B cell (primary cell): ENCODE data around the gene QSOX2. TPM values are rescaled to one million over a fixed set of nuclear protein-coding genes. Genes with fewer than 3 reads are reported as not detected.
A peak's percentile ranks its signal among the peaks of the same experiment; 100 is the strongest.
"Not testable (repeated sequence)": the region's sequence is repeated elsewhere in the genome, so short reads cannot be mapped to it uniquely, and the experiment has no call there.

ENCODE experiments used
- ATAC-seq: fragments of 200-7000 bp; cut with Tn5 transposase; one replicate; pipeline ENCODE4 v1.10.0; 2021; ENCODE audit warnings: low read depth, mild to moderate bottlenecking, moderate number of reproducible peaks, moderate library complexity
- CTCF ChIA-PET: fragments of 350-600 bp; sonication (Branson Sonifier 250); formaldehyde crosslinking; loops from one replicate; lab custom pipeline; 2021; ENCODE audit warnings: antibody characterized with exemption, inconsistent platforms; lab: Charles Lee
- POLR2A ChIA-PET: fragments of 350-600 bp; sonication (Branson Sonifier 250); formaldehyde crosslinking; loops from one replicate; lab custom pipeline; 2021; ENCODE audit warnings: antibody characterized with exemption; lab: Charles Lee
- DNase-seq: peaks from one replicate; pipeline ENCODE4 v3.0.0; 2013
- H2AFZ ChIP-seq: 2 replicates; pipeline ENCODE4 v1.6.1; 2012; ENCODE audit warnings: mild to moderate bottlenecking, low read depth, low read length; ENCODE audit not compliant: insufficient read depth, poor library complexity, severe bottlenecking
- H3K27ac ChIP-seq, 2 donors: 1 replicate in 1 of 2; 2 replicates in 1 of 2; pipeline ENCODE4 v1.5.1; 2012 to 2013; ENCODE audit warnings: low read length in 2 of 2, mild to moderate bottlenecking in 2 of 2, moderate library complexity in 1 of 2
- H3K27me3 ChIP-seq, 4 experiments: fragments of 200-600 bp in 1 of 4; sonication (generic) in 1 of 4; replicated peaks in 1 of 4; 1 replicate in 2 of 4; 2 replicates in 2 of 4; pipeline versions ENCODE4 v1.6.1 to v1.7.0; 2013 to 2016; ENCODE audit warnings: low read length in 3 of 4, mild to moderate bottlenecking in 2 of 4, mixed read lengths in 1 of 4, moderate library complexity in 1 of 4; ENCODE audit not compliant: insufficient read depth in 4 of 4, control insufficient read depth in 3 of 4; ENCODE audit errors: control extremely low read depth in 1 of 4
- H3K36me3 ChIP-seq, 2 experiments: replicated peaks in 1 of 2; 1 replicate in 1 of 2; 2 replicates in 1 of 2; pipeline versions ENCODE4 v1.6.1 to v1.7.1; 2013; ENCODE audit warnings: low read length in 1 of 2; ENCODE audit not compliant: insufficient read depth in 2 of 2, control insufficient read depth in 1 of 2; ENCODE audit errors: control extremely low read depth in 1 of 2, extremely low read depth in 1 of 2
- H3K4me1 ChIP-seq, 2 donors: fragments of 200-600 bp in 1 of 2; sonication (generic) in 1 of 2; 1 replicate in 1 of 2; 2 replicates in 1 of 2; pipeline versions ENCODE4 v1.5.1 to v1.6.1; 2013 to 2017; ENCODE audit warnings: low read length in 2 of 2; ENCODE audit not compliant: control insufficient read depth in 2 of 2, insufficient read depth in 2 of 2
- H3K4me2 ChIP-seq: replicated peaks from 2 replicates; pipeline ENCODE3; 2012; ENCODE audit warnings: mild to moderate bottlenecking, low read depth, low read length; ENCODE audit not compliant: poor library complexity, severe bottlenecking
- H3K4me3 ChIP-seq, 5 experiments: fragments of 200-600 bp in 1 of 5; sonication (generic) in 1 of 5; 1 replicate in 3 of 5; 2 replicates in 2 of 5; pipeline versions ENCODE4 v1.5.1 to v1.7.0; 2011 to 2016; ENCODE audit warnings: low read length in 4 of 5, mild to moderate bottlenecking in 4 of 5, low read depth in 2 of 5, control low read depth in 1 of 5, moderate library complexity in 1 of 5; ENCODE audit not compliant: insufficient read depth in 1 of 5; ENCODE audit errors: control extremely low read depth in 1 of 5, extremely low read depth in 1 of 5
- H3K79me2 ChIP-seq: fragments of 200-600 bp; sonication (generic); one replicate; pipeline ENCODE4 v1.6.0; 2016; ENCODE audit warnings: low read length; ENCODE audit not compliant: control insufficient read depth, insufficient read depth
- H3K9ac ChIP-seq: fragments of 200-600 bp; sonication (generic); 2 replicates; pipeline ENCODE4 v1.6.1; 2017; ENCODE audit warnings: mild to moderate bottlenecking, low read length, moderate library complexity
- H3K9me3 ChIP-seq, 3 donors: one replicate each; pipeline versions ENCODE4 v1.6.1 to v1.7.1; 2013; ENCODE audit warnings: low read length in 2 of 3; ENCODE audit not compliant: control insufficient read depth in 2 of 3, insufficient read depth in 1 of 3; ENCODE audit errors: control extremely low read depth in 1 of 3
- H4K20me1 ChIP-seq: 2 replicates; pipeline ENCODE4 v1.6.0; 2012; ENCODE audit warnings: mild to moderate bottlenecking, low read length; ENCODE audit not compliant: insufficient read depth, control insufficient read depth, poor library complexity, severe bottlenecking
- H3K27ac Mint-ChIP-seq: one replicate; pipeline ENCODE4 v1.8.0; 2021; ENCODE audit warnings: mixed read lengths
- H3K27me3 Mint-ChIP-seq: one replicate; pipeline ENCODE4 v1.8.0; 2021; ENCODE audit warnings: mixed read lengths
- H3K4me1 Mint-ChIP-seq: one replicate; pipeline ENCODE4 v1.8.0; 2021; ENCODE audit warnings: mixed read lengths
- H3K4me3 Mint-ChIP-seq: one replicate; pipeline ENCODE4 v1.8.0; 2021; ENCODE audit warnings: mixed read lengths
- H3K9me3 Mint-ChIP-seq: one replicate; pipeline ENCODE4 v1.8.0; 2022; ENCODE audit warnings: mixed read lengths; ENCODE audit not compliant: insufficient read depth
- EZH2 ChIP-seq: IDR thresholded peaks from 2 replicates; pipeline ENCODE4 v1.6.1; 2012; ENCODE audit warnings: borderline replicate concordance, low read depth, mild to moderate bottlenecking, moderate library complexity, low read length; ENCODE audit not compliant: insufficient read depth, poor library complexity, severe bottlenecking
- WGBS: methylation state at CpG from one replicate; pipeline ENCODE4 v1.1.5; 2013; ENCODE audit warnings: missing lambda C conversion rate; ENCODE audit not compliant: insufficient coverage; 5-methylcytosine and 5-hydroxymethylcytosine counted together
- intact Hi-C: fragments of 100-400 bp; cut with micrococcal nuclease; formaldehyde crosslinking; loops from one replicate; pipeline ENCODE4 v1.10.0; 2022
- polyA plus RNA-seq: library from polyadenylated mRNA; depleted of rRNA; stranded (reverse); fragments of >200 nt; gene quantifications from 2 replicates; pipeline ENCODE4 v1.2.3, GENCODE V29; 2012
- total RNA-seq, 2 donors: library from RNA; stranded (reverse); fragments of 120-200 nt in 1 of 2; gene quantifications; 1 replicate in 1 of 2; 2 replicates in 1 of 2; pipeline versions ENCODE4 v1.2.3 to v1.2.4, GENCODE V29; 2013 to 2022

The QSOX2 gene
- total and polyA plus RNA-seq, 2 donors (not counting 1 experiment from before 2014, with no cell fraction given) = 62.9 to 139 TPM

DNA sequence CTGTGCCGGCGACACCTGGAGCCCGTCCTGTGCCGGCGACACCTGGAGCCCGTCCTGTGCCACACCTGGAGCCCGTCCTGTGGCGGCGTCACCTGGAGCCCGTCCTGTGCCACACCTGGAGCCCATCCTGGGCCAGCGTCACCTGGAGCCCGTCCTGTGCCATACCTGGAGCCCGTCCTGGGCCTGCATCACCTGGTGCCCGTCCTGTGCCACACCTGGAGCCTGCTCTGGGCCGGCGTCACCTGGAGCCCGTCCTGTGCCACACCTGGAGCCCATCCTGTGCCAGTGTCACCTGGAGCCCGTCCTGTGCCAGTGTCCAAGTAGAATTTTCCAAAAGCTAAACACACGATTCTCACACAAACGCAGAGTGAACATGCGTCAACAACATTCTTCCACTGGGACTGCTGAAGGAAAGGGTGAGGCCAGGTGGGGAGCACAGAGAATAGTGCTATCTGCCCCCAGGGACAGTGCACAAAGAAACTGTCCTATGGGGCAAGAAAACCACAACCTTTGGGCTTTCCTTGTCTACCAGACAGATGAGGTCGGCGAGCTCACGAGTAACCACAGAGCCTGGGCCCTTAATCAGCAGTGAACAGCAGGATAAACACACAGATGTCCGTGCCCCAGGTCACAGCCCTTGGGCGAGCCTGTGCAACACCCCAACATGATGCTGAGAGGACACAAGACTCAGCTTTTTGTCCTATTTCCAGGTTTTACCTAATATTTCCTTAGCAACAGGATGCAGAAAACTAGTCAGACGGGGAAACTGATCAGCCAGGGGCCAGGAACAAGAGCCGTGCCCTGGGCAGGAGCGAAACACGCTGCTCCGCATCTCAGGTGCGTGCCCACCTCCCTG lies 7.9 kb downstream of the QSOX2 start:
- no peaks in the 10 kb centered on the region for H3K9me3 ChIP-seq
- DNase-seq = no peak
- peak; percentile 48 for ATAC-seq
- peak overlapping the region; percentile 90 for H3K27ac Mint-ChIP-seq
- peak overlapping the region; percentile 94 for H3K4me3 Mint-ChIP-seq
- peak overlapping the region in 3 of 5 experiments; percentile 6 to 40 (median 29) for H3K4me3 ChIP-seq
- H3K4me2 ChIP-seq = peak overlapping the region; percentile 86
- intact Hi-C loops = loop anchor here (5.0 kb wide), 1 partner anchor 45 kb away; no protein-coding TSS in a partner anchor
- no peaks in the 10 kb centered on the region for H3K27me3 Mint-ChIP-seq
- no peak overlapping the region for H3K27ac ChIP-seq
- ChIA-PET POLR2A (interaction anchor here (3.6 kb wide), 1 partner anchor 12 kb away, joined by 53 read pairs; no protein-coding TSS in a partner anchor), CTCF (interaction anchor here (1.0 to 8.5 kb wide), 2 partner anchors 7 to 12 kb away, joined by 3 to 102 read pairs; no protein-coding TSS in a partner anchor)
- TF ChIP-seq EZH2 = no peak
- 72% methylated on average over 31 of the region's 32 CpGs for WGBS
- peaks cover 64 to 90% of the 10 kb centered on the region in 2 donors for H3K4me1 ChIP-seq
- no peaks in the 10 kb centered on the region for H3K27me3 ChIP-seq
- H3K9ac ChIP-seq = no peak overlapping the region
- peaks cover 100% of the 10 kb centered on the region for H3K79me2 ChIP-seq
- H3K4me1 Mint-ChIP-seq = peaks cover 89% of the 10 kb centered on the region
- no peaks in the 10 kb centered on the region for H3K9me3 Mint-ChIP-seq
- peaks cover 95% of the 10 kb centered on the region for H4K20me1 ChIP-seq
- peaks cover 2 to 55% of the 10 kb centered on the region in 2 experiments for H3K36me3 ChIP-seq
- H2AFZ ChIP-seq = no peak overlapping the region

DNA sequence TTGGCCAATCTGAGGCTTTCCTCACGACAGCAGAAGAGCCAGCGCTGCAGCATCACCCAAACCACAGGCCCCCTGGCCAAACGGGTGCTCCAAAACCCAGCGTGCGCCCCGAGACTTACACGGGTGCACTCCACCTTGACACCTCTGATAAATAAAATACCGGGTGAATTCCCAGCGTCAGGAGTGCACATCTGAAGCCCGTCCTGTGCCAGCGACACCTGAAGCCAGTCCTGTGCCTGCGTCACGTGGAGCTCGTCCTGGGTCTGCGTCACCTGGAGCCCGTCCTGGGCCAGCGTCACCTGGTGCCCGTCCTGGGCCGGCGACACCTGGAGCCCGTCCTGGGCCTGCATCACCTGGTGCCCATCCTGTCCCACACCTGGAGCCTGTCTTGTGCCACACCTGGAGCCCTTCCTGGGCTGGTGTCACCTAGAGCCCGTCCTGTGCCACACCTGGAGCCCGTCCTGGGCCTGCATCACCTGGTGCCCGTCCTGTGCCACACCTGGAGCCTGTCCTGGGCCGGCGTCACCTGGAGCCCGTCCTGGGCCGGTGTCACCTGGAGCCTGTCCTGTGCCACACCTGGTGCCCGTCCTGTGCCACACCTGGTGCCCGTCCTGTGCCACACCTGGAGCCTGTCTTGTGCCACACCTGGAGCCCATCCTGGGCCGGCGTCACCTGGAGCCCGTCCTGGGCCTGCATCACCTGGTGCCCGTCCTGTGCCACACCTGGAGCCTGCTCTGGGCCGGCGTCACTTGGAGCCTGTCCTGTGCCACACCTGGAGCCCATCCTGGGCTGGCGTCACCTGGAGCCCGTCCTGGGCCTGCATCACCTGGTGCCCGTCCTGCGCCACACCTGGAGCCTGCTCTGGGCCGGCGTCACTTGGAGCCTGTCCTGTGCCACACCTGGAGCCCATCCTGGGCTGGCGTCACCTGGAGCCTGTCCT lies 8.9 kb downstream of the QSOX2 start:
- not testable (repeated sequence) for H3K27ac Mint-ChIP-seq, H3K4me2 ChIP-seq, H3K27me3 ChIP-seq, H3K9me3 ChIP-seq, H3K4me3 ChIP-seq, H3K9ac ChIP-seq, H3K4me3 Mint-ChIP-seq, H3K9me3 Mint-ChIP-seq, H3K27ac ChIP-seq, H2AFZ ChIP-seq, ATAC-seq, DNase-seq, H3K27me3 Mint-ChIP-seq
- intact Hi-C loops = loop anchor here (5.0 kb wide), 1 partner anchor 44 kb away; no protein-coding TSS in a partner anchor
- CTCF ChIA-PET = interaction anchor here (8.5 kb wide), 1 partner anchor 11 kb away, joined by 102 read pairs; no protein-coding TSS in a partner anchor
- peaks cover 100% of the 10 kb centered on the region for H3K79me2 ChIP-seq
- peaks cover 97% of the 10 kb centered on the region for H4K20me1 ChIP-seq
- 97% methylated on average over 42 of the region's 43 CpGs for WGBS
- H3K36me3 ChIP-seq = peaks cover 2 to 59% of the 10 kb centered on the region in 2 experiments
- H3K4me1 Mint-ChIP-seq = peaks cover 88% of the 10 kb centered on the region
- peaks cover 63 to 90% of the 10 kb centered on the region in 2 donors for H3K4me1 ChIP-seq
- POLR2A ChIA-PET = interaction anchor here (2.9 to 3.6 kb wide), 2 partner anchors 11 kb away, joined by 18 to 53 read pairs; no protein-coding TSS in a partner anchor
